HEK293 (cell line): Measurements from ENCODE around the gene DDRGK1.

ENCODE experiments used
- CTCF ChIP-seq: fragments of 450-650 bp; formaldehyde crosslinking; IDR thresholded peaks from 2 replicates; pipeline ENCODE4 v1.5.1; 2016; ENCODE audit warnings: missing biosample characterization, missing genetic modification characterization
- KLF9 ChIP-seq: fragments of 450-650 bp; formaldehyde crosslinking; IDR thresholded peaks from 2 replicates; pipeline ENCODE4 v1.5.1; 2016; ENCODE audit warnings: missing biosample characterization, missing genetic modification characterization, low read depth
- PATZ1 ChIP-seq: fragments of 450-650 bp; formaldehyde crosslinking; IDR thresholded peaks from 2 replicates; pipeline ENCODE4 v1.5.1; 2016; ENCODE audit warnings: missing biosample characterization, missing genetic modification characterization
- ZNF146 ChIP-seq: fragments of 450-650 bp; formaldehyde crosslinking; IDR thresholded peaks from 2 replicates; pipeline ENCODE4 v1.5.1; 2016; ENCODE audit warnings: missing biosample characterization, missing genetic modification characterization
- ZNF549 ChIP-seq: fragments of 450-650 bp; IDR thresholded peaks from 2 replicates; pipeline ENCODE4 v1.5.1; 2018; ENCODE audit warnings: missing biosample characterization, missing genetic modification characterization, mild to moderate bottlenecking, inconsistent platforms, moderate library complexity
- TF ChIP-seq, protein P1 (sequence below): fragments of 450-650 bp; formaldehyde crosslinking; IDR thresholded peaks from 2 replicates; pipeline ENCODE4 v1.5.1; 2016; ENCODE audit warnings: missing biosample characterization, missing genetic modification characterization

DNA sequence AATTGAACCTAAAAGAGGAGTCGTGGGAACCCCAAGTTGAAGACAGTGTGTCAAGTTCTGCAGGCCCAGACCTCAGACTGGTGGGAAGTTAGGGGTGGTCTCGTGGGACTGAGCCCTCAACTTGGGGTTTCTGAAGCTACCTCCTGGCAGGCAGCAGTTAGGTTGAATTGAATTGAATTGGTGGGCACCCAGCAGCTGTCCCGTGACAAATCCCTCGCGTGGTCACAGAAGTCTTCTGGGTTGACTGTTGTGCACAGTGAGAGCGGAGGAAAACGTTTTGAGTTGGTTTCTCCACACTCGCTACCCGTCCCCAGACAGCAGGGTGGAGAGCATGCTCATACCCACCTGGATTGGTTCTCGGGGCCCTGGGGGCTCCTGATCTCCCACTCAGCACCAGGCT, 21.6 kb upstream of the DDRGK1 start:
- TF ChIP-seq ZNF549 (tag by site-specific recombination) = no peak
- TF ChIP-seq CTCF (tag by site-specific recombination) = no peak
- TF ChIP-seq, protein P1, sequence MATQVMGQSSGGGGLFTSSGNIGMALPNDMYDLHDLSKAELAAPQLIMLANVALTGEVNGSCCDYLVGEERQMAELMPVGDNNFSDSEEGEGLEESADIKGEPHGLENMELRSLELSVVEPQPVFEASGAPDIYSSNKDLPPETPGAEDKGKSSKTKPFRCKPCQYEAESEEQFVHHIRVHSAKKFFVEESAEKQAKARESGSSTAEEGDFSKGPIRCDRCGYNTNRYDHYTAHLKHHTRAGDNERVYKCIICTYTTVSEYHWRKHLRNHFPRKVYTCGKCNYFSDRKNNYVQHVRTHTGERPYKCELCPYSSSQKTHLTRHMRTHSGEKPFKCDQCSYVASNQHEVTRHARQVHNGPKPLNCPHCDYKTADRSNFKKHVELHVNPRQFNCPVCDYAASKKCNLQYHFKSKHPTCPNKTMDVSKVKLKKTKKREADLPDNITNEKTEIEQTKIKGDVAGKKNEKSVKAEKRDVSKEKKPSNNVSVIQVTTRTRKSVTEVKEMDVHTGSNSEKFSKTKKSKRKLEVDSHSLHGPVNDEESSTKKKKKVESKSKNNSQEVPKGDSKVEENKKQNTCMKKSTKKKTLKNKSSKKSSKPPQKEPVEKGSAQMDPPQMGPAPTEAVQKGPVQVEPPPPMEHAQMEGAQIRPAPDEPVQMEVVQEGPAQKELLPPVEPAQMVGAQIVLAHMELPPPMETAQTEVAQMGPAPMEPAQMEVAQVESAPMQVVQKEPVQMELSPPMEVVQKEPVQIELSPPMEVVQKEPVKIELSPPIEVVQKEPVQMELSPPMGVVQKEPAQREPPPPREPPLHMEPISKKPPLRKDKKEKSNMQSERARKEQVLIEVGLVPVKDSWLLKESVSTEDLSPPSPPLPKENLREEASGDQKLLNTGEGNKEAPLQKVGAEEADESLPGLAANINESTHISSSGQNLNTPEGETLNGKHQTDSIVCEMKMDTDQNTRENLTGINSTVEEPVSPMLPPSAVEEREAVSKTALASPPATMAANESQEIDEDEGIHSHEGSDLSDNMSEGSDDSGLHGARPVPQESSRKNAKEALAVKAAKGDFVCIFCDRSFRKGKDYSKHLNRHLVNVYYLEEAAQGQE (tag by site-specific recombination) = no peak
- TF ChIP-seq KLF9 (tag by site-specific recombination) = no peak
- TF ChIP-seq PATZ1 (tag by site-specific recombination) = no peak
- no peak for TF ChIP-seq ZNF146 (tag by site-specific recombination)
